Measurements from ENCODE around the gene ALK. TPM values are rescaled to one million over a fixed set of nuclear protein-coding genes. Genes with fewer than 3 reads are reported as not detected.

Gene ALK
- polyA plus RNA-seq, 3 donors: not detected

GRCh38 chr2:29741132-29741531 is 180.3 kb downstream of the ALK start:
- no peak for TF ChIP-seq CTCF (IDR thresholded peaks at IDR 0.05)
- no peak overlapping the region for H2AFZ ChIP-seq (ENCODE audit: insufficient read depth, low read depth, low read length, poor library complexity, severe bottlenecking)
- intact Hi-C loops (cut with micrococcal nuclease): no loop called here
- peaks cover 0 to 2% (median 0%) of the 10 kb centered on the region in 7 donors for H3K9me3 Mint-ChIP-seq
- no peak overlapping the region for H3K4me2 ChIP-seq (replicated peaks; ENCODE audit: extremely low read depth, low read length, poor library complexity, severe bottlenecking)
- DNase-seq: no peak
- H3K4me3 Mint-ChIP-seq: no peak overlapping the region
- H3K36me3 ChIP-seq (replicated peaks in 1 of 2; ENCODE audit: control insufficient read depth in 1 of 2, insufficient read depth in 2 of 2, low read length in 2 of 2): no peaks in the 10 kb centered on the region
- no peak overlapping the region for H3K27ac Mint-ChIP-seq
- no peaks in the 10 kb centered on the region for H4K20me1 ChIP-seq (ENCODE audit: insufficient read depth, low read length)
- no peak overlapping the region for H3K27ac ChIP-seq (ENCODE audit: low read depth in 1 of 2, low read length in 2 of 2)
- no peaks in the 10 kb centered on the region for H3K36me3 Mint-ChIP-seq
- no peaks in the 10 kb centered on the region for H3K9me3 ChIP-seq (replicated peaks in 1 of 2; ENCODE audit: control insufficient read depth in 1 of 2, insufficient read depth in 1 of 2, low read length in 2 of 2)
- H3K4me3 ChIP-seq (replicated peaks in 1 of 3; ENCODE audit: low read depth in 2 of 3, low read length in 3 of 3): no peak overlapping the region
- H3K9ac ChIP-seq (ENCODE audit: insufficient read depth, low read length, poor library complexity, severe bottlenecking): no peak overlapping the region
- no CpG with 5 or more reads among the region's 4 CpGs for WGBS (ENCODE audit: insufficient coverage)
- H3K27me3 Mint-ChIP-seq (ENCODE audit: low read depth in 3 of 3): peaks cover 0 to 2% (median 0%) of the 10 kb centered on the region in 3 donors
- no peaks in the 10 kb centered on the region for H3K27me3 ChIP-seq (ENCODE audit: control insufficient read depth in 2 of 2, insufficient read depth in 2 of 2, low read length in 2 of 2)
- no peaks in the 10 kb centered on the region for H3K4me1 ChIP-seq (ENCODE audit: control insufficient read depth in 1 of 2, insufficient read depth in 2 of 2, low read length in 2 of 2)
- no peaks in the 10 kb centered on the region for H3K79me2 ChIP-seq (ENCODE audit: insufficient read depth, low read length)
- no peaks in the 10 kb centered on the region for H3K4me1 Mint-ChIP-seq

DNA sequence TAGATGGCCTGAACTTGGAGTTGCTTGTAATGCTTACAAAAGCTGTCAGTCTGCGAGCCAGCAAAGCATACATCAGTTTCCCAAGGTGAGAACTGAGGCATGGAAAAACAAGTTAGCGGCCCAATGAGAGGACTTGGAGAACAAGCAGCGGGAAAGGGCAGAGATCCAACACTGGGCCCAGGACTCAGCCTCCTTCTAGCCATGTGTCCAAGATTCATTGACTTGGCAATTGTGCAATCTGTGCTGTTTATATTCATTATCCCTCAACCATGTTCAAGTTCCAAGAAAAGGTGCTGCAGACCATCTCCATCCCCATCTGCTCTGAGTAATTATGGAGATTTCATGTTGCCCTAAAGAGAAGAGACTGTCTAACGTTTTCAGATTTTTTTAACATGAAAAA is 187.4 kb downstream of the ALK start:
- Histone ChIP-seq H3K4me3 (replicated peaks in 1 of 3; ENCODE audit: low read depth in 2 of 3, low read length in 3 of 3) (no peak overlapping the region), H3K4me2 (replicated peaks; ENCODE audit: extremely low read depth, low read length, poor library complexity, severe bottlenecking) (no peak overlapping the region), H3K79me2 (ENCODE audit: insufficient read depth, low read length) (no peaks in the 10 kb centered on the region), H3K4me1 (ENCODE audit: control insufficient read depth in 1 of 2, insufficient read depth in 2 of 2, low read length in 2 of 2) (no peaks in the 10 kb centered on the region), H3K27ac (ENCODE audit: low read depth in 1 of 2, low read length in 2 of 2) (no peak overlapping the region), H3K9me3 (replicated peaks in 1 of 2; ENCODE audit: control insufficient read depth in 1 of 2, insufficient read depth in 1 of 2, low read length in 2 of 2) (no peaks in the 10 kb centered on the region), H2AFZ (ENCODE audit: insufficient read depth, low read depth, low read length, poor library complexity, severe bottlenecking) (no peak overlapping the region), H3K36me3 (replicated peaks in 1 of 2; ENCODE audit: control insufficient read depth in 1 of 2, insufficient read depth in 2 of 2, low read length in 2 of 2) (no peaks in the 10 kb centered on the region), H3K9ac (ENCODE audit: insufficient read depth, low read length, poor library complexity, severe bottlenecking) (no peak overlapping the region), H3K27me3 (ENCODE audit: control insufficient read depth in 2 of 2, insufficient read depth in 2 of 2, low read length in 2 of 2) (no peaks in the 10 kb centered on the region), H4K20me1 (ENCODE audit: insufficient read depth, low read length) (no peaks in the 10 kb centered on the region)
- WGBS (ENCODE audit: insufficient coverage): 92% methylated on average over 3 of the region's 4 CpGs
- intact Hi-C loops (cut with micrococcal nuclease): no loop called here
- H3K4me1 Mint-ChIP-seq: peaks cover 3% of the 10 kb centered on the region
- H3K4me3 Mint-ChIP-seq: no peak overlapping the region
- peaks cover 0 to 1% (median 1%) of the 10 kb centered on the region in 3 donors for H3K27me3 Mint-ChIP-seq (ENCODE audit: low read depth in 3 of 3)
- H3K9me3 Mint-ChIP-seq: peaks cover 0 to 4% (median 2%) of the 10 kb centered on the region in 7 donors
- TF ChIP-seq CTCF (IDR thresholded peaks at IDR 0.05): no peak
- no peaks in the 10 kb centered on the region for H3K36me3 Mint-ChIP-seq
- H3K27ac Mint-ChIP-seq: no peak overlapping the region
- no peak for DNase-seq

Data from CD14-positive monocyte (primary cell).